Activated T-helper 2 cell treated with anti-CD3 and anti-CD28 coated beads, Interferon-gamma antibody, Interleukin-2, Interleukin-4, amounts not matched to agents 10 μg/mL and 5 μg/mL and 100 μg/mL, durations not matched to agents 14 hours and 24 hours and 36 hours (primary cell): ENCODE data around the gene CMPK1. TPM values are rescaled to one million over a fixed set of nuclear protein-coding genes. Genes with fewer than 3 reads are reported as not detected.
"Not testable (repeated sequence)": the region's sequence is repeated elsewhere in the genome, so short reads cannot be mapped to it uniquely, and the experiment has no call there.

Source experiments
- DNase-seq: peaks from one replicate; pipeline ENCODE4 v3.0.0; 2021; ENCODE audit warnings: low spot score
- H3K27ac Mint-ChIP-seq: one replicate; pipeline ENCODE4 v1.8.0; 2021; ENCODE audit warnings: mixed read lengths
- H3K27me3 Mint-ChIP-seq: one replicate; pipeline ENCODE4 v1.8.0; 2021; ENCODE audit warnings: low read depth, mixed read lengths
- H3K36me3 Mint-ChIP-seq: one replicate; pipeline ENCODE4 v1.8.0; 2021; ENCODE audit warnings: low read depth, mixed read lengths
- H3K4me1 Mint-ChIP-seq: one replicate; pipeline ENCODE4 v1.8.0; 2021; ENCODE audit warnings: low read depth, mixed read lengths
- H3K4me3 Mint-ChIP-seq: one replicate; pipeline ENCODE4 v1.8.0; 2021; ENCODE audit warnings: low read depth, mild to moderate bottlenecking, moderate library complexity, mixed read lengths
- H3K9me3 Mint-ChIP-seq: one replicate; pipeline ENCODE4 v1.8.0; 2021; ENCODE audit warnings: mixed read lengths
- intact Hi-C: fragments of 100-400 bp; cut with micrococcal nuclease; formaldehyde crosslinking; loops from one replicate; pipeline ENCODE4 v1.15.1; 2023
- total RNA-seq: library from RNA; stranded (reverse); gene quantifications from 2 replicates; pipeline ENCODE4 v1.2.3, GENCODE V29; 2022

Gene CMPK1
- 105 and 109 TPM in 2 replicates for total RNA-seq

DNA sequence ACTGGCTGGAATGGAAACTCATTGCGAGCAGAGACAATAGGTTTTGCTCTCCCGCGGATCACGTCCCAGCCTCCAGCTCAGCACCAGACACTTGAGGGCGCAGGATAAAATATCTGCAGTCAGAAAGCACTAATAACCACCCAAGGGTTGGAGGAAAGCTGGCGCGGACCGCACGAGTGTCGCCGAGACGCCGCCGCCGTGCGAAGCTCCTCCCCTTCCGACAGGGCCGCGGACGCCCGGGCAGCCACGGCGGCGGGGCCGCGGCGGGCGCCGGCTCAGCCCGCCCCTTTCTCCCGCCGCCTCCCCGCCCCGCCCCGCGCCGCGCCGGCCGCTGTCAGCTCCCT lies at the start of gene CMPK1:
TSS of gene CMPK1 (plus strand) at position 213 of the 344 bp plus-strand sequence. CDS start 156 bp downstream, outside the sequence.
- peaks cover 11% of the 10 kb centered on the region for H3K4me1 Mint-ChIP-seq
- intact Hi-C loops, result no loop called here
- H3K27me3 Mint-ChIP-seq, result no peaks in the 10 kb centered on the region
- no peaks in the 10 kb centered on the region for H3K9me3 Mint-ChIP-seq
- peaks cover 13% of the 10 kb centered on the region for H3K36me3 Mint-ChIP-seq
- peak within 1 kb of the TSS; percentile 98 for H3K27ac Mint-ChIP-seq
- peak within 1 kb of the TSS; percentile 95 for H3K4me3 Mint-ChIP-seq
- DNase-seq, result peak; percentile 78

GRCh38 chr1:47288116-47288515 lies 45.5 kb upstream of the CMPK1 start:
- not testable (repeated sequence) for H3K27ac Mint-ChIP-seq, H3K4me3 Mint-ChIP-seq, DNase-seq, H3K4me1 Mint-ChIP-seq, H3K27me3 Mint-ChIP-seq, H3K9me3 Mint-ChIP-seq
- intact Hi-C loops, result loop anchor here (2.0 kb wide), 1 partner anchor 49 kb away; no protein-coding TSS in a partner anchor
- peaks cover 36% of the 10 kb centered on the region for H3K36me3 Mint-ChIP-seq

- H3K27me3 Mint-ChIP-seq, intact Hi-C loops, DNase-seq, H3K4me3 Mint-ChIP-seq, H3K27ac Mint-ChIP-seq, H3K4me1 Mint-ChIP-seq, H3K9me3 Mint-ChIP-seq: not testable (repeated sequence)
- peaks cover 45% of the 10 kb centered on the region for H3K36me3 Mint-ChIP-seq
Observed at GRCh38 chr1:47294863-47295262, 38.7 kb upstream of the CMPK1 start.

DNA sequence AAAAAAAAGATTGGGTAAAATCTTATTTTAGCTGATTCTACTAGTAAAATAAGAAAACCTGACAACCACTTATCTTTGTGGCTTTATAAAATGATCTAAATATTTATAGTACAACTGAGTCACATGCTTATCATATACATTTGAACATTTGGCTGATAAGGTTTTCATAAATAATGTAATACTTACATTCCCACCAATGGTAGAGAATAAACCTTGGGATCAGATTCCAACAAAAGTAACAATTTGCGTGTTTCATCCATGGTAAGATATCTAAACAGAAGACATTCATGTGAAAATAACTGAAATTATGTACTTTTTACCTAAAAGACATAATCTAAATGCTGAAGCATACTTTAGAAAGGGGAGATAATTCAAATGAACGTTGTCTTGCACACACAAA lies 38.0 kb upstream of the CMPK1 start:
- Mint-ChIP-seq H3K27ac (no peak overlapping the region), H3K4me3 (no peak overlapping the region), H3K4me1 (peaks cover 5% of the 10 kb centered on the region), H3K36me3 (peaks cover 42% of the 10 kb centered on the region), H3K9me3 (no peaks in the 10 kb centered on the region), H3K27me3 (no peaks in the 10 kb centered on the region)
- intact Hi-C loops, result no loop called here
- no peak for DNase-seq

DNA sequence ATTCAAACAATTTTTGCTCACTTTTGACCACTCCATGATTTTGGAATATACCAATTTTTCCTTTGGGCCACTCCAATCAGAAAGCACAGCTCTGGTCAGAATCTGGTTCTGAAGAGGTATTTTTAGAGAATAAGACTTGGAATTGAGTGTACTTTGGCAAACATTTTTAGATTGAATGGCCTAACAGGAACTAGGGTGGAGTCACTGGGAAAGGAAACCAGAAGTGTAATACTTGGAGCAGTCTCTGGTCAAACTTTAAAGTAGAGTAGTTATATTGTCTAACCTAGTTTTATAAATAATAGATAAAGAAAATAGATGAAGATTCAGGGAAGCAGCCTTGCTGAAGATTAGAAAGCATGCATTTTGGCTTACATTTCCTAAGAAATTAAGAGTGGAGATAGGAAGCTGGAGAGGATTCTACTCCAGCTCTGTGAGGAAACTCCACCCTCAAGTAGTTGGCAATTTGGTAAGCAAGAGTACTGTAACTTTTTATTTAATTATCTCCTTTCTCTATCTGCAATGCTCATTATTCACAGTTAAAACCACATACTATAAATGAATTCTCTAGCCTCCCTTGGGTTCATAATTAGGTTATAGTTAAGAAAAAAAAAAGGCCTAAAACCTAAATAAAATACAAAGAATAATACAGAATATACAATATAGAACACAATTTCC lies 35.4 kb upstream of the CMPK1 start:
- intact Hi-C loops, result no loop called here
- Mint-ChIP-seq H3K27ac (no peak overlapping the region), H3K4me1 (peaks cover 1% of the 10 kb centered on the region), H3K36me3 (peaks cover 54% of the 10 kb centered on the region), H3K4me3 (no peak overlapping the region), H3K9me3 (no peaks in the 10 kb centered on the region), H3K27me3 (no peaks in the 10 kb centered on the region)
- no peak for DNase-seq

- peaks cover 62% of the 10 kb centered on the region for H3K36me3 Mint-ChIP-seq
- DNase-seq, result no peak
- H3K4me3 Mint-ChIP-seq, result no peak overlapping the region
- H3K27ac Mint-ChIP-seq, result no peak overlapping the region
- H3K4me1 Mint-ChIP-seq, result peaks cover 3% of the 10 kb centered on the region
- H3K9me3 Mint-ChIP-seq, result no peaks in the 10 kb centered on the region
- intact Hi-C loops, result no loop called here
- no peaks in the 10 kb centered on the region for H3K27me3 Mint-ChIP-seq
Observed at GRCh38 chr1:47302472-47302871, 31.1 kb upstream of the CMPK1 start.

DNA sequence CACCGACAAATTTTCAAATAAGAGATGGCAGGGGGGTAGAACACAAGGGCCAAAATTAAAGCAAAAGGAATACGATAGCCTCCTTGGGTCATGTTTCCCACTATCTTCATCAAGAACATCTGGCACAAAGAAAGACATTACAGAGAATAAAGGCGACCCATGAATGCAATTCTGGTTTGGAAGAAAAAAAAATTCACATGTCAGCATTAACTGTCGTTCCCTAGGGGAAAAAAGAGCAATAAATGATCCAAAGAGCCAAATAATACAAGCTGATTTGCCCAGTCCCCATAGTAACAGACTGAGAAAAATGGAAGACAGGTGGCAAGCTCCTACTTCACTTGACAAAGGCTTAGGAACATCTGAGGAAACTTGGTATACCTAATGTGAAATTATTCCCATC lies 24.2 kb upstream of the CMPK1 start:
- Mint-ChIP-seq H3K27me3 (no peaks in the 10 kb centered on the region), H3K4me1 (peaks cover 21% of the 10 kb centered on the region), H3K9me3 (no peaks in the 10 kb centered on the region), H3K27ac (no peak overlapping the region), H3K4me3 (no peak overlapping the region), H3K36me3 (peaks cover 51% of the 10 kb centered on the region)
- no peak for DNase-seq
- intact Hi-C loops, result no loop called here

DNA sequence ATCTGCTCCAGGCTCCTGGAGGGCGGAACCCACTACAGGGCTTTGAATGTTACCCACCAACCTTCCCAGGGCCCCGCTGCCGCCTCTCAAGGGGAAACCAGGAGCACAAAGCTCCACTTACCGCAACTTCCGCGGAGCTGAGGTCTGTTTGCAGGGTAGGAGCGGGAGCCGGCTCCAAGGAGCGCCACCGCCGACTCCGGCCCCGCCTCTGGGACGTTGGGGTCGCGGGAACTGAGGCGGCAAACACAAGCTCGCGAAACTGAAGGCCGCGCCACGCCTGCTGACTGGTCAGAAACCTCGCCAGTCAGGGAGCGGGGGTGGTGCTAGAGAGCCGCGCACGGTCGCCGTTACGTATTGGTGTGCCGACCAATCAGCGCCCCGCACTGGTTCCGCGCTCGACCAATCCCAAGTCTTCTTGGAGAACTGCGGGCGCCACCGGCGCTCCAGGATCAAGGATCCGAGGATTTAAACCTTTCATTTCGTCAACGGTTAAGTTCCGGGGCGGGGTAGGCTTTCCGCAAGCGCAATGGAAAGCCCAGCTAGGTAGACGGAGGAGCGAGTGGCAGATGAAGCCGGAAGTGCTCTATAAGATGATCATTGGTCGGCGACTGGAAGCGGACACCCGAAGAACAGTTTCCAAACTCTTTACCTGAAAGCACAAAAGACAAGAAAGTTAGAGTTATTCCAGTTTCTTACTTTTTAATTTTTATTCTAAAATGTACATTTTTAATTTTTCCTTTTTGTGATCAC lies 19.5 kb upstream of the CMPK1 start, which contains the start of gene STIL:
TSS of gene STIL (minus strand) at position 233 of the 750 bp plus-strand sequence. CDS start 3,828 bp downstream, outside the sequence.
- no peaks in the 10 kb centered on the region for H3K27me3 Mint-ChIP-seq

GRCh38 chr1:47317841-47318240 lies 15.7 kb upstream of the CMPK1 start:
- Mint-ChIP-seq H3K27ac (no peak overlapping the region), H3K4me1 (peaks cover 4% of the 10 kb centered on the region), H3K4me3 (no peak overlapping the region), H3K9me3 (no peaks in the 10 kb centered on the region), H3K36me3 (peaks cover 5% of the 10 kb centered on the region), H3K27me3 (no peaks in the 10 kb centered on the region)
- DNase-seq, result no peak
- intact Hi-C loops, result no loop called here

More for the DNA sequence above, 19.5 kb upstream of the CMPK1 start, which contains the start of gene STIL:
- peak; percentile 99 for DNase-seq
- Mint-ChIP-seq H3K9me3 (no peaks in the 10 kb centered on the region), H3K4me3 (peak within 1 kb of the TSS; percentile 86), H3K27ac (peak within 1 kb of the TSS; percentile 82), H3K36me3 (peaks cover 28% of the 10 kb centered on the region), H3K4me1 (peaks cover 17% of the 10 kb centered on the region)
- intact Hi-C loops, result loop anchor here (1.0 kb wide), 3 partner anchors 20 to 123 kb away; no protein-coding TSS in a partner anchor

GRCh38 chr1:47319968-47320367 lies 13.6 kb upstream of the CMPK1 start:
- H3K9me3 Mint-ChIP-seq, H3K4me3 Mint-ChIP-seq, DNase-seq, H3K36me3 Mint-ChIP-seq, H3K27ac Mint-ChIP-seq, intact Hi-C loops, H3K27me3 Mint-ChIP-seq, H3K4me1 Mint-ChIP-seq: not testable (repeated sequence)

DNA sequence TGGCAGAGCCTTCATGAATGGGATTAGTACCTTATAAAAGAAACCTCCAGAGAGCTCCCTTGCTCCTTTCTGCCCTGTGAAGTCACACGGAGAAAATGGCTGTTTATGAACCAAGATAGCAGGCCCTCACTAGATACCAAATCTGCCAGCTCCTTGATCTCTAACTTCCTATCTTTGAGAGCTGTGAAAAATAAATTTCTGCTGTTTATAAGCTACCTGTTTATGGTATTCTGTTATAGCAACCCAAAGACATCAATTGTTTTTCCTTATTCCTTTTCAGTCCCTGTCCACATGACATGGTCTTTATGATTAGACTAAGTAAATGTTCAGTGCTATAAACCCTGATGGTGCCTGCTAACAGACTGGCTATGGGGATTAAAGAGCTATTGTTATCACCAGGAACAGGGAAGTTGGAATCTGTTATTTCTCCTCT lies 10.0 kb upstream of the CMPK1 start:
- DNase-seq, result no peak
- Mint-ChIP-seq H3K36me3 (no peaks in the 10 kb centered on the region), H3K27me3 (no peaks in the 10 kb centered on the region), H3K9me3 (no peaks in the 10 kb centered on the region), H3K4me1 (no peaks in the 10 kb centered on the region), H3K27ac (no peak overlapping the region), H3K4me3 (no peak overlapping the region)
- intact Hi-C loops, result no loop called here

GRCh38 chr1:47324682-47325081 lies 8.9 kb upstream of the CMPK1 start:
- Mint-ChIP-seq H3K27ac (no peak overlapping the region), H3K9me3 (no peaks in the 10 kb centered on the region), H3K36me3 (no peaks in the 10 kb centered on the region), H3K4me3 (no peak overlapping the region), H3K4me1 (no peaks in the 10 kb centered on the region), H3K27me3 (no peaks in the 10 kb centered on the region)
- no peak for DNase-seq
- intact Hi-C loops, result no loop called here

DNA sequence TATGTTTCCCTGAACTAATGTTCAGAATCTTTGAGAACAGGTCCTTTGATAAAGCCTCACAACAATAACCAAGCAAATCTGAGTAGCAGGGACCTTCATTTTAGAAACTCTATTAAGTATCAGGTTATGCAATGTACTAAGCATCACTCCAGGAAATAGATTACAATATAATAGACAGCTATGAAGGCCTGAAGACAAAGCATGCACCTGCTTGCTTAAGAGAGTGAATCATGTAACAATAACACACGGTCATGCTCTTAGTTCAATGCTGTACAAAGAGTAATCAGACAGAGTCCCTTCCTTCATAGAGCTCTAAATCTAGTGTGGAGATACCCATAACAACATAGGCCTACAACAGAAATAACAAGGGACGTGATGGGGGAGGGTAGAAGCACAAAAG lies 8.1 kb upstream of the CMPK1 start:
- no peaks in the 10 kb centered on the region for H3K27me3 Mint-ChIP-seq
- H3K27ac Mint-ChIP-seq, result no peak overlapping the region
- H3K9me3 Mint-ChIP-seq, result no peaks in the 10 kb centered on the region
- intact Hi-C loops, result no loop called here
- no peak for DNase-seq
- H3K4me3 Mint-ChIP-seq, result no peak overlapping the region
- no peaks in the 10 kb centered on the region for H3K4me1 Mint-ChIP-seq
- H3K36me3 Mint-ChIP-seq, result no peaks in the 10 kb centered on the region
